ENCODE results near the gene WFDC1.

Gene WFDC1, protein sequence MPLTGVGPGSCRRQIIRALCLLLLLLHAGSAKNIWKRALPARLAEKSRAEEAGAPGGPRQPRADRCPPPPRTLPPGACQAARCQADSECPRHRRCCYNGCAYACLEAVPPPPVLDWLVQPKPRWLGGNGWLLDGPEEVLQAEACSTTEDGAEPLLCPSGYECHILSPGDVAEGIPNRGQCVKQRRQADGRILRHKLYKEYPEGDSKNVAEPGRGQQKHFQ

DNA sequence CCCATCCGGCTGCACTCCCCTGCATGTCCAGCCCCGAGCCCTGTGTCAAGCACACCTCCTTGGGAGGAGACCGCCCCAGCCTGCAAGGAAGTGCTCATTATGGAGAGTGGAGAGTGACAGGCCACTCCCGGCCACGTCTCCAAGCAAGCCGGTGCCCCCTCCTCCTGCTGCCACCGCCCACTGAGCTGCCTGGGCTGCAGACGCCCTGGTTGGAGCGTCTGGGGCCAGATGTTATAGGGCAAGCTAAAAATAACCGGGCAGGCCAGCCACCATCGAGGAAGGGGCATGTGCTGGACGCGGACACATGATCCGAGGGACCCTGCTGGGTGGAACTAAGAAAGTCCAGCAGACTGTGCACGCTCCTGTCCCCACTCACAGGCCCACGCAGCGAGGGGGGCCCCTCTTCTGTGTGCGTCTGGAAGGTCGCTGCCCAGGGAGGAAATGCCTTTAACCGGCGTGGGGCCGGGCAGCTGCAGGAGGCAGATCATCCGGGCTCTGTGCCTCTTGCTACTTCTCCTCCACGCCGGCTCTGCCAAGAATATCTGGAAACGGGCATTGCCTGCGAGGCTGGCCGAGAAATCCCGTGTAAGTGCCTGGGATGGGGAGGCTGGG lies at the start of gene WFDC1:
Gene WFDC1 (plus strand): TSS at position 348 of the 612 bp plus-strand sequence. CDS start 94 bp downstream, at position 442.
- no peak for DNase-seq

DNA sequence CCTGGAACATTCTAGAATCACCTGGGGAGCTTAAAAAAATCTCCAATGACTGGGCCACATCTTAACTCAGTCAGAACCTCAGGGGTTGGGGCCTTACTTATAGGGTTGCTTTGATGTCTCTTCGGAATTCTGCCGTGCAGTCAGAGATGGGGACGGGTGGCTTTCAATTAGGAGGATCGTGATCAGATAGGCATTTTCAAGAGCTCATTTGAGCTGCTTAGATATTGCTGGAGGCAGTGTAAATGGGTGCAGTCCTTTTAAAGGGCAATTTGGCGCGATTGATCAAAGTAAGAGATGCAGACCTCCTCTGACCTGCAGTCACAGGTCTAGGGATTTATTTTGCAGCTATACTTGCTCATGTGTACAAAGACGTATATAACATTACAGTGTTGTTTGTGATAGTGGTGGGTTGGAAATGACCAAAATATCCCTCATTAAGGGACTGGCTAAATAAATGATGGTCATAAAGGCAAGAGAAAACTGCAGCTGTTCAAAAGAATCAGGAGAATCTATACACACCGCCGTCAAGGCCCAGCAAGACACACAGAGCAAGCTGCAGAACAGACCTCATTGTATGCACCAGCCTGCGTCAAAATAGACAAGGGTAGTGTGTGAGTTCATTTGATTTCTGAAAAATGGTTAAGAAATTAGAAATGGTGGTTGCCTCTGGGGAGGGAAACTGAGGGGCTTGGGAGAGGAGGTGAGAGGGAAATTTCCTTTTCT lies 48.6 kb upstream of the WFDC1 start:
- peak; percentile 61 for DNase-seq

- peak; percentile 97 for DNase-seq
These were observed 48.0 kb upstream of the WFDC1 start for GRCh38 chr16:84246679-84247077.

DNA sequence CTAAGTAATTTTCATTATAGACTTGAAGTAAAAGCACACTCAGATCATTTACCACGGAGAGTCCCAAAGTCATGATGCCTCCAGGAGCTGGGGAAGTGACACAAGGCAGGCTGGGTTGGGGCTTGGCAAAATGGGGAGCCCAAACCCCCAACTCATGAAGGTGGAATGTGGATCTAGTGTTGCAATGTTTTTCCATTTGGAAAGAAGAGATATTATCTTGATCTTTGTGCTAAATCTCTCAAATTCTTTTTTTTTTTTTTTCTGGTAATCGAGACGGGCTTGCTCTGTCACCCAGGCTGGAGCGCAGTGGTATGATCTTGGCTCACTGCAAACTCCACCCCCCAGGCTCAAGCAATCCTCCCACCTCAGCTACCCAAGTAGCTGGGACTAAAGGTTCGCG lies 47.3 kb upstream of the WFDC1 start:
- no peak for DNase-seq

DNA sequence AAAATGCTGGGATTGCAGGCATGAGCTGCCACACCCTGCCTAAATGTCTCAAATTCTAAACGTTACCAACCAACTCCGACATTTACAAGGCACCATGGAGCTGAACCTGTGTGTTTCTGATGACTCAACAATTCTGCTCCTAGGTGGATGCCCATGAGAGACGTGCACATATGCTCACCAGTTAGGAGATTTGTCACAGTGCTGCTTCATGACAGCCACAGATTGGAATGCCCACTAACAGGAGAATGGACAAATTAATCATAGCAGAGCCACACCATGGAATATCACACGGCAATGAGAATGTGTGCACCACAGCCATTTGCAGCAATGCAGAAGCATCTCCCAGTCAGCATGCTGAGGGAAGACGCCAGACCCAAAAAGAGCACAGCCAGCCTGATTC lies 46.8 kb upstream of the WFDC1 start:
- no peak for DNase-seq

DNA sequence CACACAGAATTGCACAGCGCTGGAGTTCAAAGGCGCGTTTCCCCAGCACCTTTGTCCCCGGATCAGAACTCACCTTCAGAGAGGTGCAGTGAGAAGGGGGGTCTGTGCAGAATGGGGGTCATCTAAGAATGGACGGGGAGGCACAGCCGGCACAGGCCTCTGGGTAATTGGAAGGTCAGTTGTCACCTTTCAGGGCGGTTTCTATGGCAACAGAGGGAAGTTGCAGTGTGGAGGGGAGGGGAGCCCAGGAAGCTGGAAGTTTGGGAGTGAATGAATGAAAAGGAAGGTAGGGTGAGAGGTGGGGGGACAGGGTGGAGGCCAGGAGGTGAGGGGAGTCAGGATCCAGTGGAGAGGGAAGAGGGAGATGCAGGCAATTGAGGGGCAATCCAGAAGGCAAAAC lies 42.5 kb upstream of the WFDC1 start:
- no peak for DNase-seq

DNA sequence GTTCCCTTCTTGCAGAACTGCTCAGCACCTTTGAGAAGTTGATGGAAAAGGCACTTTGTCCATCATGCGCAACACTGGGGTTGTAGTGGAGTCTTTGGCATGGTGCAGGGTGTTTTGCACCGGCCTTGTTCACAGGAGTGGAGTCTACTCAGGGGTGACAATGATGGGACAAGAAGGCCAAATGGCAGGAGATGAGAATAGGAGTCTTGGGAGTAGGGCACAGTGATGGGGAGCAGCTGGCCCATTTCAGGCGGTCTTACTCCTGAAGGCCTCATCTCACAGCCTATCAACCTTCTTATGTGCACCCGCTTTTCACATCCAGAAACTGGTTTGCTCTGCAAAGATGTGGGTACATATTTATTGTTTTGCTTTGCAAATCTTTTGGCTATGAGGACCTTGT lies 41.5 kb upstream of the WFDC1 start:
- no peak for DNase-seq

- no peak for DNase-seq
These were observed 40.6 kb upstream of the WFDC1 start for GRCh38 chr16:84254062-84254461.

- DNase-seq: no peak
These were observed 39.4 kb upstream of the WFDC1 start for GRCh38 chr16:84255050-84255810.

DNA sequence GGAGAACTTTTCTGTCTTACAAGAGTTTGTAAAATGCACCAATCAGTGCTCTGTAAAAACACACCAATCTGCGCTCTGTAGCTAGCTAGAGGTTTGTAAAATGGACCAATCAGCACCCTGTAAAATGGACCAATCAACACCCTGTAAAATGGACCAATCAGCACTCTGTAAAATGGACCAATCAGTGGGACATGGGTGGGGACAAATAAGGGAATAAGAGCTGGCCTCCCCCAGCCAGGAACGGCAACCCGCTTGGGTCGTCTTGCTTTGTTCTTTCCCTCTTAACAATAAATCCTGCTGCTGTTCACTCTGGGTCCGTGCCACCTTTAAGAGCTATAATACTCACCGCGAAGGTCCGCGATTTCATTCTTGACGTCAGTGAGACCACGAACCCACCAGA lies 36.4 kb upstream of the WFDC1 start:
- no peak for DNase-seq

DNA sequence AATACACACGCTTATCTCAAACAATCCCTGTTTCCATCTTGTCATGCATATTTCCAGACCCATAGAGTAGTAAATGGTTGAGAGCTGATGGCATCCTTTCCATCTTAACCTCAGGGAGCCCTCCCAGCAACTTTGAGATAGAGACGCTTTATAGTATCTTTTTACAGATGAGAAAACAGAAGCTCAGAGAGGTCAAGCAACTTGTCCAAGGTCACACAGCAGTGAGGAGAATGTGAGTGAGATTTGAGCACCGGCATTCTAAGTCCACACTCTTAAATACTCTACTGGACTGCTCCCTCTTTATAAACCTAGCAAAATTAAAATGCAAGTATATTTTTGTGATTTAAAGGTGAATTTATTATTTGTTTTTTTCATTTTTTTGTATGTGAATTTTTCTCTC lies 35.0 kb upstream of the WFDC1 start:
- no peak for DNase-seq

DNA sequence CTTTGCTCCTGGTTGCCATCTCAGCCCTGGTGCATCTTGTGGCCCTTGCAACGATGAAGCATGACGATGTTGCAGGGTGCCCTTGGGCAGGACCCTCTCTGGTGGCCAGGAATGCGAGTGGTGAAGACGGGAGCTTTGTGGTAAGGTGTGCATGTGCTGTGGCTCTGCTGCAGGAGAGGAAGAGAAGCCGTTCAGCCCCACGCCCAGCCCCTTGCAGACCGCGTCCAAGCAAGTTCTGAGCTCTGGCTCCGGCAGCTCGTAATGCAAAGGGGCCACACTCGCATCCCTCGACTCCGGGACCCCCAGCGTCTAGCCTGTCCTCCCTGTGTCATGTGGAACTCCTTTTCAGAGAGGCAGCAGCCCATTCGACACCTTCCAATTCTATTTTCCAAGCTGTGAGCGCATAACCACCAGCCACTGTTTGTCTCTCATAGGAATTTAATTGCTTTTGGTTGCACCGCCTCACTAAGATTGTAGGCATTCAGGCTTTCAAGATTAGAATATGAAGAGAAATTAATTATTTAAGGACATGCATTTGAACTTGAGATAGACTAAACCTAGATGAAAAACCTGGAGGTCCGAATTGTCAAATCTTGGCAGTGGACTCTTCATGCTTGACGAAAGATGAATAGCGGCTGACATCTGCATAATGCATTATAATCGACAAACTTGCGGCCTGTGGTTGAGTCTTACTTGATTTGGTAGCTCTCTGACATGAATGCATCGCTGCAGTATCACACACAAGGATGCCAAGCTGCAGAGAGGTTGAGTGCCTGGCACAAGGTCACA lies 33.7 kb upstream of the WFDC1 start:
- no peak for DNase-seq

DNA sequence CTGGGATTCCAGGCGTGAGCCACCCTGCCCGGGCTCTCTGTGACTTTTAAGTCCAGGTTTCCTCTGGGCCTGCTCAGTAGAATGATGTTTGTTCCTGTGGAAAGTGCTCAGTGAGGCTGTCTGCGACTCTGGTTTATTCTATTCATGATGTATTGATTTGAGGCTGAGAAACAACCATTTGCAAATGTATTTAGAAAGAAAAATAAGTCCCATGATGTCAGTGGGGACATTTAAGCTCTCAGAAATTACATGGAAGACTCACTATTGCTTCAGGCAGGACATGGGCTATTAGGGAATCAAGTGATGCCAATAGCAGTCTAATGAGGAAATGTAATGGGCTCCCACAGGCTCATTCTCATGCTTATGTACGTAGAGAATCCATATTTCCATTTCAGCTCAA lies 32.6 kb upstream of the WFDC1 start:
- DNase-seq: no peak

DNA sequence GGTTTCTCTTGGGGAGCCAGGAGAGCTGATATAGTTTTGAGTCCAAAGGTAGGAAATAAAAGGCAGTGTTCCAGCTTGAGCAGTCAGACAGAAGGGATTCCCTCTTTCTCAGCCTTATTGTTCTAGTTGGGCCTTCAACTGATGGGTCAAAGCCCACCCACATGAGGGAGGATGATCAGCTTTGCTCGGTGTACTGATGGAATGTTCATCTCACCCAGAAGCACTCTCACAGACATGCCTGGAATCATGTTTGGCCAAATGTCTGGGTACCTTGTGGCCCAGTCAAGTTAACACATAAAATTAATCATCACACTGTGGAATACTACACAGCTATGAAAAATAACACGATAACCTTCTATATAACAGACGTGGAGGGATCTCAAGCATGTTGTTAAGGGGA lies 31.7 kb upstream of the WFDC1 start:
- DNase-seq: no peak

GRCh38 chr16:84266451-84266850 lies 28.2 kb upstream of the WFDC1 start:
- DNase-seq: peak; percentile 91

DNA sequence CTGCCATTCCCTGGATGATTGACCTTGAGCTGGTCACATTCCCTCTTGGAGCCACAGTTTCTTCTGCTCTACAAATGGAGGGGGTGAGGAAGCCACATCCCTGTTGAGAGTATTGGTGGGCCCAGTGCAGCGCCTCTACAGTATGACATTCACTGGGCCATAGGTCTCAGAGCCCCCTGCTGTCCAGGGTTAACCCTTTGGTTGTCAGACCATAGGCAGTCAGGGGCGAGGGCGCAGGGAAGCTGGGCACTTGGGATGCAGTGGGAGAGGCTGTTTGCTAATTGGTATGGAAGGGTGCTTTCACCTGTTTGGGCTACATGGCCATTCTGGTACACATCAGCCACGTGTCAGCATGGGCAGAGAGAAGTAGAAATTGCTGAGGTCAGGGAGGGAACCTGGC lies 27.3 kb upstream of the WFDC1 start:
- DNase-seq: no peak

DNA sequence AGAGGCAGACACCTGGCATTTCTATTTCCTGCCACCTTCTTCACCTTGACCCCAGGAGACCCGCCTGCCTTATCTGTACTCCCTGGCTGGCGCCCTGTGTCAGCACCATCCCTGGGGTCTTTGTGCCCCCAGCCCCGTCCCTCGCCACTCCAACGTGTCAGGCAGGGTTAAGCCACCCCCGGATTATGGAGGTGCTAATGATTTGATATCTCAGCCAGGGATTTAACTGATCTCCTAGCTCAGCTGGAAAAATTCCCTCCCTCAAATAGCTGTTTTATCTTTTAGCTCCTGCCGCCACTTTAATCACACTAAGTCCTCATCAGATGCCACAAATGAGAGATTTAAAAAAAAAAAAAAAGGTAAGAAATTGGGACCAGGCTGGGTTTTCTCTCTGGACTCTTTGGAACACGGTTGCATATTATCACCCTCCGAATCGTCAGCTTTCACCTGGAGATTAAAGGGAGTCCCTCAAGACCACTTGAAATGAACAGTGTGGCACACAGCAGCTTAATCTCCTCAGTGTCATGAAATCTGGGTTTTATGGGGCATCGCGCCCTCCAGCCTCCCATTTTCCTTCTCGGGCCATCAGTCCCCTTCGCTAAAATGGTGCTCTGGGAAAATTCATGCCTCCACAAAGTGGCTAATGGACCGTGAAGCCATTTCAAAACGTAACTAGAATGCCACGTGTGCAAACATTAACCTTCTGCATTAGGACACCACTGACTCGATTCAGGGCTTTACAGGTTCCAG lies 26.2 kb upstream of the WFDC1 start:
- DNase-seq: peak; percentile 79

GRCh38 chr16:84270071-84270470 lies 24.6 kb upstream of the WFDC1 start:
- peak; percentile 36 for DNase-seq

DNA sequence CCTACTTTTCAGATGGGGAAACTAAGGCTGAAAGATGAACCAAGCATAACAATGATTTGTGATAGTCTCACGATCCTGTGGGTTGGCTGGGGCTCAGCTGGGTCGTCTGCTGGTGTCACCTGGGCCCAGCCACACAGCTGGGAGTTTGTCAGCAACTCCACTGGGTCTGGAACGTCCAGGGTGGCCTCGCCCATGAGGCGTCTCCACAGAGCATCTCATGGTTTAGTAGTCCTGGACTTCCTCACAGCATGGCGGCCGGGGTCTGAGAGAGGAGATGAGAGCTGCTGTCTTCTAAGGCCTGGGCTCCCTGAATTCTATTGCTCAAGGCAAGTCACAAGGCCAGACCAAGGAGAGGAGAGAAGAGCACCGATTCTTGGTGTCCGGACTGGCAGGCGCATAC lies 24.1 kb upstream of the WFDC1 start:
- no peak for DNase-seq

DNA sequence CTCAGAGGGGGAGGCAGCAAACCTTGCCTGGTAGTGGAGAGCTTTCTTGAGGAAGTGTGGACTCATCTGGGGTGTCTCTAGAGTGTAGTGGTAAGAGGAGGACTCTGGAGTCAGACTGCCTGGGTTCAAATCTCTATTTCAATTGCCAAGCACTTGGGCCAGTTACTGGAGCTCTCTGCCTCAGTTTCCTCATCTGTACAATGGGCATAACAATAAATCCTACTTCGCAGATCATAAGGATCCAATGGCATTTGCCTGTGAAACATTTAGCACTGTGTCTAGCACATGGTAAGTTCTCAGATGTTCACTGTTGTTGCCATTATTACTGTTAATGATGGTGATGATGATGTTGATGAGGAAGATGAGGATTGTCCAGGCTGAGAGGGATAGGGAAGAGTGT lies 23.6 kb upstream of the WFDC1 start:
- no peak for DNase-seq

DNA sequence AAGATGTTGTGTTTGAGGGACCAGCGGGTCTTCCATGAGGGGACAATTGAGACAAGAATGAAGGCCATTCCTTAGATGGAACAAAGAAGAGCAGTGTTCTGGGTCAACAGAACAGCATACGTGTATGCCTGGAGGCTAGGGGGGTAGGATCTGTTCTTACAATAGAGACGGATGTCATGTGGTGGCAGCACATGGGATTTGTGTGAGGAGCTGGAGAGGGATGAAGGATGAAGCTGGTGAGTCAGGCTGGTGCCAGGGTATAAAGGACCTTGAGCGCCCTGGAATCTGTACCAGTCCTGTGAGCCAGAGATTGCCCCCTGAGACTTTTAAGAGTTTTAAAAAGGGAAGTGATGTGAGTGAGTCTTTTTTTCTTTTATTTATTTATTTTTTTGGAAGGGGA lies 22.8 kb upstream of the WFDC1 start:
- DNase-seq: peak; percentile 69

DNA sequence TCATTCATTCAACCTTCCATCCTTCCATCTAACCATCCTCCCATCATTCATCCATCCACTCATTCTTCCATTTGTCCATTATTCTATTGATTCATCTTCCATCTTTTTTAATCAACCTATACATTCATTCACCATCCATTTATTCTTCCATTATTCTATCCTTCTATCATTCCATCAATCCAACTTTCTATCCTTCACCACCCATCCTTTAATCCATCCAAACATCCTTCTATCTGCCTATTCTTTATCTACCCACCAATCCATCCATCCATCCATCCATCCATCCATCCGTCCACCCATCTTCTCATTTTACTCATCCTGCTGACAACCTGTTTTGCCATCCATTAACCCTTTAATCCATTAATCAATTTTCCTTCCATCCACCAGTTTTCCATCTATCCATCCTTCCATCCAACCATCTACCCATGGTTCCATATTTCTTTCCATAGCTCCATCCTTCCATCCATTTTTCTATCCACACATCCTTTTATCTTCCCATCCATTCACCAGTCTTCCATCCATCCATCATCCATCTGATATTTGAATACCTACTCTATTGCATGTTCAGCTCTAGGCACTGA lies 21.8 kb upstream of the WFDC1 start:
- DNase-seq: no peak
